Testis (tissue), 2 donors: ENCODE data around the gene FBXW9.

Experiments
- POLR2A ChIP-seq: fragments of 450-650 bp; IDR thresholded peaks from one replicate; pipeline ENCODE4 v1.6.1; 2017; ENCODE audit warnings: antibody characterized with exemption, mild to moderate bottlenecking, moderate library complexity
- TF ChIP-seq, protein P1 (sequence below), 3 experiments: fragments of 450-650 bp in 2 of 3; fragments of 200-600 bp in 1 of 3; sonication (generic) in 1 of 3; IDR thresholded peaks; one replicate each; pipeline ENCODE4 v1.5.1; 2016 to 2019; ENCODE audit warnings: antibody characterized with exemption in 3 of 3, mild to moderate bottlenecking in 2 of 3, moderate library complexity in 1 of 3

DNA sequence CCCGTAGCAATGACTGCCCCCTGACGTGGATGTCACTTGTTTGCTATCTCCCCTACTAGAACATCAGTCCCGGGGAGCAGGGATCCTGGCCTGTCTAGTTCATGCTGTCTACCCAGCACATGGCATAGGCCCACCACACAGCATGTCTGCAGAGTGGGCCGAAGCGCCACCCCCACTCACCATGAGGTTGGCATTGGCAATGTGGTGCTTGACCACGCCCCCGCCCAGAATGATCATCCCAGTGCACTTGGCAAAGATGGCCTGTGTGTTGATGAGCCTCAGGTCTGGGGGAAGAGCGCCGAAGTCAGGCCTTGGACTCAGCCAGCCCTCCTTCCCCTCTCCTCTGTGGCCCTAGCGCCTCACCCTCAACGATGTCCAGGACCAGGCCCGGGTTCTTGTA is 19.5 kb downstream of the FBXW9 start:
- TF ChIP-seq, protein P1, sequence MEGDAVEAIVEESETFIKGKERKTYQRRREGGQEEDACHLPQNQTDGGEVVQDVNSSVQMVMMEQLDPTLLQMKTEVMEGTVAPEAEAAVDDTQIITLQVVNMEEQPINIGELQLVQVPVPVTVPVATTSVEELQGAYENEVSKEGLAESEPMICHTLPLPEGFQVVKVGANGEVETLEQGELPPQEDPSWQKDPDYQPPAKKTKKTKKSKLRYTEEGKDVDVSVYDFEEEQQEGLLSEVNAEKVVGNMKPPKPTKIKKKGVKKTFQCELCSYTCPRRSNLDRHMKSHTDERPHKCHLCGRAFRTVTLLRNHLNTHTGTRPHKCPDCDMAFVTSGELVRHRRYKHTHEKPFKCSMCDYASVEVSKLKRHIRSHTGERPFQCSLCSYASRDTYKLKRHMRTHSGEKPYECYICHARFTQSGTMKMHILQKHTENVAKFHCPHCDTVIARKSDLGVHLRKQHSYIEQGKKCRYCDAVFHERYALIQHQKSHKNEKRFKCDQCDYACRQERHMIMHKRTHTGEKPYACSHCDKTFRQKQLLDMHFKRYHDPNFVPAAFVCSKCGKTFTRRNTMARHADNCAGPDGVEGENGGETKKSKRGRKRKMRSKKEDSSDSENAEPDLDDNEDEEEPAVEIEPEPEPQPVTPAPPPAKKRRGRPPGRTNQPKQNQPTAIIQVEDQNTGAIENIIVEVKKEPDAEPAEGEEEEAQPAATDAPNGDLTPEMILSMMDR (IDR thresholded peaks at IDR 0.05), result no peak
- TF ChIP-seq POLR2A, result no peak
